ENCODE measurements around the gene IFNG-AS1. TPM values are rescaled to one million over a fixed set of nuclear protein-coding genes. Genes with fewer than 3 reads are reported as not detected.

Gene IFNG-AS1
- total RNA-seq, 1 experiment from 2014 or later = not detected

DNA sequence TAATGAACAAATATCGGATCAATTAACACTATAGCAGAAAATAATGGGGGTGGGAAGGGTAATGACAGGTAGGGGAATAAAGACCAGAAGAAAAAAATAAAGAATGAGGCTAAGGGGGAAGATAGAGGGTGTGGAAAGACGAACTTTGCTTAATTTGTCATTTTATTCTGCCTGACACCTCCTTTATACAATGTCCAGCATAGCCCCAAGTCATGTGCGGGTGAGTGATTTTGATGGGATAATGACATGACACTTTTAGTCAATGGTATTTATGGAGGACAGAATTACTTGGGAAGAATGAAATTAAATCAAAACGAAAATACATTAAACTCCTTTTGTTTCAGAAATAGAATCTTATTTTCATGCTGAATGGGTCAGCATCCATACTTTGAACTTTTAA, 20.5 kb upstream of the IFNG-AS1 start:
- Histone ChIP-seq H3K9me3 (ENCODE audit: control insufficient read depth in 1 of 2, insufficient read depth in 1 of 2, low read depth in 1 of 2, low read length in 2 of 2) (no peaks in the 10 kb centered on the region), H3K4me2 (ENCODE audit: low read length) (no peak overlapping the region), H3K4me1 (ENCODE audit: control insufficient read depth in 1 of 2, insufficient read depth in 2 of 2, low read length in 2 of 2) (no peaks in the 10 kb centered on the region), H3K9me2 (ENCODE audit: insufficient read depth) (no peaks in the 10 kb centered on the region), H3K79me2 (ENCODE audit: insufficient read depth, low read length) (no peaks in the 10 kb centered on the region), H3K9ac (ENCODE audit: low read length) (no peak overlapping the region), H2AFZ (ENCODE audit: low read depth, low read length, poor library complexity, severe bottlenecking) (no peak overlapping the region), H4K20me1 (ENCODE audit: insufficient read depth) (no peaks in the 10 kb centered on the region), H3K27ac (ENCODE audit: low read depth, low read length) (no peak overlapping the region), H3K4me3 (replicated peaks in 1 of 2; ENCODE audit: low read depth in 1 of 2, low read length in 2 of 2) (no peak overlapping the region), H3K27me3 (ENCODE audit: insufficient read depth, low read length) (no peaks in the 10 kb centered on the region), H3K36me3 (ENCODE audit: control insufficient read depth in 1 of 2, insufficient read depth in 2 of 2, low read length in 2 of 2) (no peaks in the 10 kb centered on the region)
- POLR2A ChIA-PET = no interaction called here
- RAD21 ChIA-PET (ENCODE audit: low non-redundant PET in 1 of 2, low total read pairs in 2 of 2, uncharacterized antibody in 2 of 2, unreplicated experiment in 2 of 2) = no interaction called here
- no peak for ATAC-seq
- CTCF ChIA-PET = no interaction called here
- no TSS peak for BruUV-seq (replicated peaks)
- intact Hi-C loops (cut with micrococcal nuclease) = no loop called here
- TF ChIP-seq YY1 (IDR thresholded peaks at IDR 0.05; ENCODE audit: extremely low read depth, insufficient replicate concordance, low read depth, low read length) (no peak), POLR2AphosphoS5 (IDR thresholded peaks at IDR 0.05; ENCODE audit: low read depth, low read length) (no peak), EZH2phosphoT487 (IDR thresholded peaks at IDR 0.05; ENCODE audit: borderline replicate concordance) (no peak), ZFX (IDR thresholded peaks at IDR 0.05) (no peak), EZH2 (IDR thresholded peaks at IDR 0.05) (no peak), POLR2A (IDR thresholded peaks at IDR 0.05; ENCODE audit: borderline replicate concordance, extremely low read depth, insufficient read depth, insufficient read length) (no peak)
- TF ChIP-seq, protein P1, sequence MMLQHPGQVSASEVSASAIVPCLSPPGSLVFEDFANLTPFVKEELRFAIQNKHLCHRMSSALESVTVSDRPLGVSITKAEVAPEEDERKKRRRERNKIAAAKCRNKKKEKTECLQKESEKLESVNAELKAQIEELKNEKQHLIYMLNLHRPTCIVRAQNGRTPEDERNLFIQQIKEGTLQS (IDR thresholded peaks at IDR 0.05) = no peak
- TF ChIP-seq, protein P2, sequence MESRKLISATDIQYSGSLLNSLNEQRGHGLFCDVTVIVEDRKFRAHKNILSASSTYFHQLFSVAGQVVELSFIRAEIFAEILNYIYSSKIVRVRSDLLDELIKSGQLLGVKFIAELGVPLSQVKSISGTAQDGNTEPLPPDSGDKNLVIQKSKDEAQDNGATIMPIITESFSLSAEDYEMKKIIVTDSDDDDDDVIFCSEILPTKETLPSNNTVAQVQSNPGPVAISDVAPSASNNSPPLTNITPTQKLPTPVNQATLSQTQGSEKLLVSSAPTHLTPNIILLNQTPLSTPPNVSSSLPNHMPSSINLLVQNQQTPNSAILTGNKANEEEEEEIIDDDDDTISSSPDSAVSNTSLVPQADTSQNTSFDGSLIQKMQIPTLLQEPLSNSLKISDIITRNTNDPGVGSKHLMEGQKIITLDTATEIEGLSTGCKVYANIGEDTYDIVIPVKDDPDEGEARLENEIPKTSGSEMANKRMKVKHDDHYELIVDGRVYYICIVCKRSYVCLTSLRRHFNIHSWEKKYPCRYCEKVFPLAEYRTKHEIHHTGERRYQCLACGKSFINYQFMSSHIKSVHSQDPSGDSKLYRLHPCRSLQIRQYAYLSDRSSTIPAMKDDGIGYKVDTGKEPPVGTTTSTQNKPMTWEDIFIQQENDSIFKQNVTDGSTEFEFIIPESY (IDR thresholded peaks at IDR 0.05; ENCODE audit: extremely low read depth, insufficient replicate concordance, low read length) = no peak
- DNase-seq (ENCODE audit: low read depth, low spot score) = no peak
